ENCODE results near the gene SQSTM1.
"Not testable (repeated sequence)": the region's sequence is repeated elsewhere in the genome, so short reads cannot be mapped to it uniquely, and the experiment has no call there.

SQSTM1 gene

GRCh38 chr5:179858586-179859427 lies 38.1 kb downstream of the SQSTM1 start, which contains the start of gene MRNIP:
MRNIP (minus strand) TSS chr5:179858817; CDS start chr5:179858796, 21 bp downstream.
- peak; percentile 87 for DNase-seq (ENCODE audit: low read depth)

GRCh38 chr5:179860301-179860700 lies 39.6 kb downstream of the SQSTM1 start:
- no peak for DNase-seq (ENCODE audit: low read depth)

GRCh38 chr5:179862296-179862695 lies 41.6 kb downstream of the SQSTM1 start:
- no peak for DNase-seq (ENCODE audit: low read depth)

- no peak for DNase-seq (ENCODE audit: low read depth)
Observed at GRCh38 chr5:179862891-179863290, 42.2 kb downstream of the SQSTM1 start.

- no peak for DNase-seq (ENCODE audit: low read depth)
Observed at GRCh38 chr5:179863449-179864085, 42.9 kb downstream of the SQSTM1 start.

GRCh38 chr5:179864686-179865085 lies 44.0 kb downstream of the SQSTM1 start:
- DNase-seq (ENCODE audit: low read depth): no peak

- DNase-seq (ENCODE audit: low read depth): no peak
Observed at GRCh38 chr5:179865491-179866240, 45.0 kb downstream of the SQSTM1 start.

GRCh38 chr5:179866241-179867078 lies 45.8 kb downstream of the SQSTM1 start:
- DNase-seq (ENCODE audit: low read depth): no peak

- DNase-seq (ENCODE audit: low read depth): no peak
Observed at GRCh38 chr5:179867079-179867465, 46.4 kb downstream of the SQSTM1 start.

- no peak for DNase-seq (ENCODE audit: low read depth)
Observed at GRCh38 chr5:179867476-179867875, 46.8 kb downstream of the SQSTM1 start.

GRCh38 chr5:179868541-179868940 lies 47.8 kb downstream of the SQSTM1 start:
- no peak for DNase-seq (ENCODE audit: low read depth)

GRCh38 chr5:179869101-179869500 lies 48.4 kb downstream of the SQSTM1 start:
- no peak for DNase-seq (ENCODE audit: low read depth)

GRCh38 chr5:179869641-179870402 lies 49.1 kb downstream of the SQSTM1 start:
- DNase-seq (ENCODE audit: low read depth): no peak

GRCh38 chr5:179870403-179870903 lies 49.7 kb downstream of the SQSTM1 start:
- no peak for DNase-seq (ENCODE audit: low read depth)

GRCh38 chr5:179870952-179871351 lies 50.2 kb downstream of the SQSTM1 start:
- DNase-seq (ENCODE audit: low read depth): no peak

- DNase-seq (ENCODE audit: low read depth): not testable (repeated sequence)
Observed at GRCh38 chr5:179871533-179871932, 50.8 kb downstream of the SQSTM1 start.

- no peak for DNase-seq (ENCODE audit: low read depth)
Observed at GRCh38 chr5:179872055-179872827, 51.5 kb downstream of the SQSTM1 start.

- no peak for DNase-seq (ENCODE audit: low read depth)
Observed at GRCh38 chr5:179872828-179873575, 52.3 kb downstream of the SQSTM1 start.

GRCh38 chr5:179873588-179874110 lies 52.9 kb downstream of the SQSTM1 start:
- no peak for DNase-seq (ENCODE audit: low read depth)

All from activated T-cell treated with anti-CD3 and anti-CD28 coated beads for 1 hour (primary cell).